Lower leg skin (tissue), 4 donors: ENCODE results near the gene QRSL1. TPM values are rescaled to one million over a fixed set of nuclear protein-coding genes. Genes with fewer than 3 reads are reported as not detected.

ENCODE experiments used
- DNase-seq, 2 donors: peaks; one replicate each; pipeline ENCODE4 v3.0.0-alpha.2; 2019; ENCODE audit warnings: low spot score in 2 of 2
- H3K4me3 ChIP-seq: fragments of 200-600 bp; sonication (generic); 2 replicates; pipeline ENCODE4 v1.5.1; 2017; ENCODE audit warnings: mild to moderate bottlenecking, low read depth; ENCODE audit not compliant: poor library complexity, severe bottlenecking
- CTCF ChIP-seq, 3 donors: fragments of 450-650 bp; IDR thresholded peaks; one replicate each; pipeline ENCODE4 v1.5.1; 2016; ENCODE audit warnings: antibody characterized with exemption in 3 of 3, mild to moderate bottlenecking in 3 of 3, moderate library complexity in 2 of 3
- POLR2A ChIP-seq, 2 donors: fragments of 450-650 bp; IDR thresholded peaks; one replicate each; pipeline ENCODE4 v1.6.1; 2016 to 2017; ENCODE audit warnings: antibody characterized with exemption in 2 of 2, mild to moderate bottlenecking in 1 of 2, moderate library complexity in 1 of 2
- whole genome bisulfite sequencing, 2 donors: methylation state at CpG; one replicate each; pipeline ENCODE4 v1.1.5; 2018; 5-methylcytosine and 5-hydroxymethylcytosine counted together
- intact Hi-C: fragments of 100-400 bp; cut with DNase I; formaldehyde crosslinking; loops from one replicate; pipeline ENCODE4 v1.15.0; 2023; ENCODE audit warnings: low total_unique reads
- total RNA-seq, 4 donors: library from RNA; depleted of rRNA; stranded (reverse); fragments of >200 nt; gene quantifications; one replicate each; pipeline ENCODE4 v1.1.0, GENCODE V29; 2016

QRSL1 gene
- total RNA-seq, 4 donors from 2014 or later: 5.3 to 8.0 (median 6.2) TPM

- DNase-seq: no peak
- 92 to 95% methylated on average over 1 of the region's 1 CpG for WGBS, 2 donors
- TF ChIP-seq POLR2A (IDR thresholded peaks at IDR 0.05): no peak
- TF ChIP-seq CTCF (IDR thresholded peaks at IDR 0.05): no peak
- intact Hi-C loops: loop anchor here (10.0 kb wide), 2 partner anchors 357 to 1577 kb away; partner anchors contain the start of gene CD24
- no peak overlapping the region for H3K4me3 ChIP-seq
These were observed 11.5 kb upstream of the QRSL1 start for GRCh38 chr6:106617857-106618256.

GRCh38 chr6:106618324-106618723, 11.1 kb upstream of the QRSL1 start:
- DNase-seq: no peak
- TF ChIP-seq CTCF (IDR thresholded peaks at IDR 0.05): no peak
- no peak for TF ChIP-seq POLR2A (IDR thresholded peaks at IDR 0.05)
- no peak overlapping the region for H3K4me3 ChIP-seq
- intact Hi-C loops: loop anchor here (10.0 kb wide), 2 partner anchors 356 to 1576 kb away; partner anchors contain the start of gene CD24
- 82 to 90% methylated on average over 3 of the region's 3 CpGs for whole genome bisulfite sequencing, 2 donors

GRCh38 chr6:106619223-106619622, 10.2 kb upstream of the QRSL1 start:
- 91 to 97% methylated on average over 1 of the region's 1 CpG for WGBS, 2 donors
- no peak for DNase-seq
- intact Hi-C loops: loop anchor here (10.0 kb wide), 2 partner anchors 356 to 1576 kb away; partner anchors contain the start of gene CD24
- no peak for TF ChIP-seq POLR2A (IDR thresholded peaks at IDR 0.05)
- TF ChIP-seq CTCF (IDR thresholded peaks at IDR 0.05): no peak
- no peak overlapping the region for H3K4me3 ChIP-seq

- H3K4me3 ChIP-seq: no peak overlapping the region
- intact Hi-C loops: no loop called here
- 76 to 83% methylated on average over 3 of the region's 3 CpGs for WGBS, 2 donors
- TF ChIP-seq CTCF (IDR thresholded peaks at IDR 0.05) (no peak), POLR2A (IDR thresholded peaks at IDR 0.05) (no peak)
- DNase-seq: no peak
These were observed 8.3 kb upstream of the QRSL1 start for GRCh38 chr6:106620931-106621672.

GRCh38 chr6:106622412-106622811, 7.0 kb upstream of the QRSL1 start:
- WGBS, 2 donors: 92 to 97% methylated on average over 8 of the region's 8 CpGs
- intact Hi-C loops: no loop called here
- DNase-seq: no peak
- no peak overlapping the region for H3K4me3 ChIP-seq
- no peak for TF ChIP-seq CTCF (IDR thresholded peaks at IDR 0.05)
- TF ChIP-seq POLR2A (IDR thresholded peaks at IDR 0.05): no peak
